ENCODE data around the gene IMP4. TPM values are rescaled to one million over a fixed set of nuclear protein-coding genes. Genes with fewer than 3 reads are reported as not detected.

IMP4 gene
- total and polyA plus RNA-seq, 2 of the 4 experiments (the other 2 are of a cell fraction) = 154 to 169 TPM

DNA sequence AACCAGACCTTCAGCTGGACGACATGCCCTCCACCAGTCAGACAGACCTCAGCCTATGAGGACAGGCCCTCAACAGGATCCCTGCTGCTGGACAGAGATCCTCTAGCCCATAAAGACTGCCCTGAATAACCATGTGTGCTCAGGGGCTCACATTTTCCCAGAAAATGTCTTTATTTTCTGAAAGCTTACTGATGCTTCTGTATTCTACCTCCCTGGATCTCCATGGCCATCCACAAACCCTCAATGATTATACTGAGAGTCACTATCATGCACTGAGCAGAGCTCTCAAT is 11.4 kb downstream of the IMP4 start:
- peaks cover 8 to 28% of the 10 kb centered on the region in 2 experiments; a peak in 3 of 4 replicates for H3K79me1 ChIP-seq (ENCODE audit: low read depth in 1 of 2, low read length in 2 of 2)
- no peak for ATAC-seq (ENCODE audit: low read depth)
- no peak overlapping the region for H2BK120ac ChIP-seq (ENCODE audit: low read depth, low read length)
- no peak overlapping the region for H3K56ac ChIP-seq (ENCODE audit: extremely low read depth, insufficient read depth, low read length)
- H3K9ac ChIP-seq (ENCODE audit: low read depth, low read length) = no peak overlapping the region
- WGBS, 2 experiments (ENCODE audit: extremely low coverage in 2 of 2, insufficient read length in 1 of 2) = 80% methylated on average over 1 of the region's 1 CpG; no CpG with 5 or more reads in 1 of the 2 experiments
- no peak overlapping the region for H2BK20ac ChIP-seq (ENCODE audit: low read depth, low read length)
- POLR2A ChIA-PET (ENCODE audit: unreplicated experiment) = interaction anchor here (1.1 kb wide), 1 partner anchor 12 kb away, joined by 3 read pairs; the partner anchor contains the start of gene IMP4
- DNase-seq = no peak
- H4K91ac ChIP-seq (ENCODE audit: insufficient read depth, low read depth, low read length) = no peak overlapping the region
- H3K27me3 ChIP-seq (ENCODE audit: control insufficient read depth, insufficient read depth, low read length) = no peaks in the 10 kb centered on the region
- CTCF ChIA-PET = no interaction called here
- no peak overlapping the region for H4K8ac ChIP-seq (ENCODE audit: low read depth in 2 of 2, low read length in 2 of 2)
- no peak overlapping the region for H4K5ac ChIP-seq (ENCODE audit: low read depth, low read length)
- no peak overlapping the region for H3K23ac ChIP-seq (ENCODE audit: low read depth, low read length)
- H3K4me3 ChIP-seq (ENCODE audit: insufficient read depth, low read depth, low read length) = no peak overlapping the region
- H4K20me1 ChIP-seq (ENCODE audit: insufficient read depth, low read length) = peaks cover 4% of the 10 kb centered on the region; the same call in 1 of the 2 replicates
- TF ChIP-seq, protein P1, sequence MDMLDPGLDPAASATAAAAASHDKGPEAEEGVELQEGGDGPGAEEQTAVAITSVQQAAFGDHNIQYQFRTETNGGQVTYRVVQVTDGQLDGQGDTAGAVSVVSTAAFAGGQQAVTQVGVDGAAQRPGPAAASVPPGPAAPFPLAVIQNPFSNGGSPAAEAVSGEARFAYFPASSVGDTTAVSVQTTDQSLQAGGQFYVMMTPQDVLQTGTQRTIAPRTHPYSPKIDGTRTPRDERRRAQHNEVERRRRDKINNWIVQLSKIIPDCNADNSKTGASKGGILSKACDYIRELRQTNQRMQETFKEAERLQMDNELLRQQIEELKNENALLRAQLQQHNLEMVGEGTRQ (IDR thresholded peaks at IDR 0.05; ENCODE audit: low read depth, low read length) = no peak
- TF ChIP-seq, protein P2, sequence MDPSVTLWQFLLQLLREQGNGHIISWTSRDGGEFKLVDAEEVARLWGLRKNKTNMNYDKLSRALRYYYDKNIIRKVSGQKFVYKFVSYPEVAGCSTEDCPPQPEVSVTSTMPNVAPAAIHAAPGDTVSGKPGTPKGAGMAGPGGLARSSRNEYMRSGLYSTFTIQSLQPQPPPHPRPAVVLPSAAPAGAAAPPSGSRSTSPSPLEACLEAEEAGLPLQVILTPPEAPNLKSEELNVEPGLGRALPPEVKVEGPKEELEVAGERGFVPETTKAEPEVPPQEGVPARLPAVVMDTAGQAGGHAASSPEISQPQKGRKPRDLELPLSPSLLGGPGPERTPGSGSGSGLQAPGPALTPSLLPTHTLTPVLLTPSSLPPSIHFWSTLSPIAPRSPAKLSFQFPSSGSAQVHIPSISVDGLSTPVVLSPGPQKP (IDR thresholded peaks at IDR 0.05; ENCODE audit: borderline replicate concordance, low read depth, low read length) = no peak
- TF ChIP-seq FOS (IDR thresholded peaks at IDR 0.05; ENCODE audit: low read depth, low read length) (no peak), CEBPB (IDR thresholded peaks at IDR 0.05; ENCODE audit: low read depth, low read length) (no peak), POLR2A (IDR thresholded peaks at IDR 0.05; ENCODE audit: low read depth, low read length) (no peak), BHLHE40 (IDR thresholded peaks at IDR 0.05; ENCODE audit: low read depth, low read length) (no peak), CHD1 (IDR thresholded peaks at IDR 0.05; ENCODE audit: low read depth, low read length) (no peak), NFE2L2 (IDR thresholded peaks at IDR 0.05; ENCODE audit: low read depth, low read length) (no peak), RFX5 (IDR thresholded peaks at IDR 0.05; ENCODE audit: low read depth, low read length) (no peak), SMC3 (IDR thresholded peaks at IDR 0.05; ENCODE audit: low read depth, low read length) (no peak), MAFK (IDR thresholded peaks at IDR 0.05; ENCODE audit: low read depth, low read length) (no peak), RCOR1 (IDR thresholded peaks at IDR 0.05; ENCODE audit: insufficient replicate concordance, low read length) (no peak), MAZ (IDR thresholded peaks at IDR 0.05; ENCODE audit: borderline replicate concordance, low read depth, low read length) (no peak), RAD21 (IDR thresholded peaks at IDR 0.05; ENCODE audit: low read length) (no peak), MXI1 (IDR thresholded peaks at IDR 0.05; ENCODE audit: borderline replicate concordance, low read depth, low read length) (no peak)
- TF ChIP-seq, protein P3, sequence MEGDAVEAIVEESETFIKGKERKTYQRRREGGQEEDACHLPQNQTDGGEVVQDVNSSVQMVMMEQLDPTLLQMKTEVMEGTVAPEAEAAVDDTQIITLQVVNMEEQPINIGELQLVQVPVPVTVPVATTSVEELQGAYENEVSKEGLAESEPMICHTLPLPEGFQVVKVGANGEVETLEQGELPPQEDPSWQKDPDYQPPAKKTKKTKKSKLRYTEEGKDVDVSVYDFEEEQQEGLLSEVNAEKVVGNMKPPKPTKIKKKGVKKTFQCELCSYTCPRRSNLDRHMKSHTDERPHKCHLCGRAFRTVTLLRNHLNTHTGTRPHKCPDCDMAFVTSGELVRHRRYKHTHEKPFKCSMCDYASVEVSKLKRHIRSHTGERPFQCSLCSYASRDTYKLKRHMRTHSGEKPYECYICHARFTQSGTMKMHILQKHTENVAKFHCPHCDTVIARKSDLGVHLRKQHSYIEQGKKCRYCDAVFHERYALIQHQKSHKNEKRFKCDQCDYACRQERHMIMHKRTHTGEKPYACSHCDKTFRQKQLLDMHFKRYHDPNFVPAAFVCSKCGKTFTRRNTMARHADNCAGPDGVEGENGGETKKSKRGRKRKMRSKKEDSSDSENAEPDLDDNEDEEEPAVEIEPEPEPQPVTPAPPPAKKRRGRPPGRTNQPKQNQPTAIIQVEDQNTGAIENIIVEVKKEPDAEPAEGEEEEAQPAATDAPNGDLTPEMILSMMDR (conservative IDR thresholded peaks at IDR 0.05; ENCODE audit: low read depth, low read length) = no peak
- no peaks in the 10 kb centered on the region for H3K36me3 ChIP-seq (ENCODE audit: control insufficient read depth, insufficient read depth, low read length)
- H3K18ac ChIP-seq (ENCODE audit: low read depth, low read length) = no peak overlapping the region
- H3K4me2 ChIP-seq (ENCODE audit: low read depth, low read length) = no peak overlapping the region
- intact Hi-C loops (cut with micrococcal nuclease) (no loop called here), dilution Hi-C loops (cut with HindIII; ENCODE audit: low sequenced_read_pairs, unreplicated experiment) (no loop called here), in situ Hi-C loops (cut with MboI; ENCODE audit: low sequenced_read_pairs) (loop anchor here (25.0 kb wide), 1 partner anchor 758 kb away; the partner anchor contains the start of gene PLEKHB2)
- H3K4ac ChIP-seq (ENCODE audit: low read depth, low read length) = no peak overlapping the region
- H2AK9ac ChIP-seq (replicated peaks; ENCODE audit: low read depth, low read length, poor library complexity) = no peak overlapping the region
- no peaks in the 10 kb centered on the region for H3K9me3 ChIP-seq (ENCODE audit: control insufficient read depth, insufficient read depth, low read length)
- no TSS peak for BruUV-seq (replicated peaks)
- H3K4me1 ChIP-seq (ENCODE audit: control insufficient read depth, insufficient read depth, low read length) = no peaks in the 10 kb centered on the region; the same call in 1 of the 2 replicates
- H3K9me1 ChIP-seq (ENCODE audit: insufficient read depth, low read length) = 0 out of 2 replicates have a peak, but pooled peaks cover 10% of the 10 kb centered on the region
- H2AFZ ChIP-seq (replicated peaks; ENCODE audit: low read length, poor library complexity) = no peak overlapping the region
- no peak overlapping the region for H2BK5ac ChIP-seq (ENCODE audit: low read depth, low read length, poor library complexity, severe bottlenecking)
- H2AK5ac ChIP-seq (ENCODE audit: low read depth, low read length) = no peak overlapping the region
- no peak overlapping the region for H2BK15ac ChIP-seq (ENCODE audit: low read depth, low read length)
- no peak overlapping the region for H3K27ac ChIP-seq (ENCODE audit: insufficient read depth, low read length)
- no peak overlapping the region for H3K14ac ChIP-seq (replicated peaks; ENCODE audit: low read depth, low read length)
